Suprapubic skin (tissue), 4 donors: ENCODE results near the gene ZC3H12C. TPM values are rescaled to one million over a fixed set of nuclear protein-coding genes. Genes with fewer than 3 reads are reported as not detected.

ENCODE experiments used
- DNase-seq, 2 donors: peaks; one replicate each; pipeline ENCODE4 v3.0.0-alpha.2; 2019; ENCODE audit warnings: low spot score in 2 of 2
- H3K27ac ChIP-seq: fragments of 200-600 bp; sonication (generic); one replicate; pipeline ENCODE4 v1.5.1; 2019
- H3K27me3 ChIP-seq: fragments of 200-600 bp; sonication (generic); one replicate; pipeline ENCODE4 v1.5.1; 2019
- H3K36me3 ChIP-seq: fragments of 200-600 bp; sonication (generic); one replicate; pipeline ENCODE4 v1.5.1; 2019
- H3K4me1 ChIP-seq: fragments of 200-600 bp; sonication (generic); one replicate; pipeline ENCODE4 v1.5.1; 2019
- H3K4me3 ChIP-seq: fragments of 200-600 bp; sonication (generic); one replicate; pipeline ENCODE4 v1.5.1; 2019; ENCODE audit warnings: mild to moderate bottlenecking
- H3K9me3 ChIP-seq: fragments of 200-600 bp; sonication (generic); one replicate; pipeline ENCODE4 v1.5.1; 2019
- EP300 ChIP-seq: sonication (generic); formaldehyde crosslinking; IDR thresholded peaks from one replicate; pipeline ENCODE4 v1.6.1; 2017; ENCODE audit warnings: antibody characterized with exemption
- POLR2A ChIP-seq, 2 donors: fragments of 450-650 bp; IDR thresholded peaks; one replicate each; pipeline ENCODE4 v1.6.1; 2017; ENCODE audit warnings: antibody characterized with exemption in 2 of 2, mild to moderate bottlenecking in 2 of 2, moderate library complexity in 2 of 2
- POLR2AphosphoS5 ChIP-seq, 3 donors: sonication (generic); formaldehyde crosslinking; IDR thresholded peaks; one replicate each; pipeline ENCODE4 v1.6.1; 2017; ENCODE audit warnings: antibody characterized with exemption in 3 of 3
- WGBS: methylation state at CpG from one replicate; pipeline ENCODE4 v1.1.5; 2018; 5-methylcytosine and 5-hydroxymethylcytosine counted together
- total RNA-seq, 4 donors: library from RNA; depleted of rRNA; stranded (reverse); fragments of >200 nt; gene quantifications; one replicate each; pipeline ENCODE4 v1.1.0, GENCODE V29; 2016
- TF ChIP-seq, protein P1 (sequence below), 2 donors: fragments of 200-600 bp in 1 of 2; fragments of 450-650 bp in 1 of 2; sonication (generic) in 1 of 2; IDR thresholded peaks; one replicate each; pipeline ENCODE4 v1.5.1; 2016 to 2019; ENCODE audit warnings: antibody characterized with exemption in 2 of 2, mild to moderate bottlenecking in 1 of 2, moderate library complexity in 1 of 2

ZC3H12C gene
- total RNA-seq, 4 donors from 2014 or later, result 15.0 to 22.7 (median 20.8) TPM

DNA sequence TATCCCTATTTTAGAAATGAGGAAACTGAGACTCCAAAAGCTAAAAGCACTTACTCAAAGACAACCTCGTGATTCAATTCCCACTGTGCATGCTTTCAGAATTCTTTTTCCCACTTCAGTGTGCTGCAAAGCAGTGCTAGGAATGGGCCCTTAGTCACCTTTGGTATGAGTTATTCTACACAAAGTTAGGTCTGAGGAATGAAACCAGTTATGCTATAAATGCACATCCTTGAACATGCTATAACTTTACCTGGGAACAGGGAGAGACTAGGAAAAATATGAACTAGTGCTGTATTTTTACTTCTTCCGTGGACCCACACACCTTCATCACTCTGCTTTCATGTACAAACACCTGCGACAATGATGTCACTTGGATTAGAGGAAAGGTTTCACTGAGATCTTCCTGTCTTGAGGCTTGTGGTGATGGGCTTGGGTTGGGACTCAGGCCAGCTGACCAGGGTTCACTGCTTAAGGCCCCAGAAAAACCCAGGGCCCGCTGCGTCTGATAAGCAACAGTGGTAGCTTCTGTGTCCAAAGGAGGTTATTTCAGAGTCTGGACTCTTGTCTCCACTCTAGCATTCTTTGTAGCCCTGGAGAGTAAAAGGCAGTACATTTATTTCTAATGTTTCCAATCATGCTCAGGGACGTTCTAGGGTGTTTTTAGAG is 81.6 kb downstream of the ZC3H12C start:
- Histone ChIP-seq H3K36me3 (no peaks in the 10 kb centered on the region), H3K4me1 (peaks cover 8% of the 10 kb centered on the region), H3K27ac (no peak overlapping the region), H3K9me3 (no peaks in the 10 kb centered on the region), H3K27me3 (no peaks in the 10 kb centered on the region), H3K4me3 (peak overlapping the region; percentile 23)
- no peak for DNase-seq
- no peak for TF ChIP-seq EP300
- no peak for TF ChIP-seq POLR2A (IDR thresholded peaks at IDR 0.05)
- no peak for TF ChIP-seq POLR2AphosphoS5 (IDR thresholded peaks at IDR 0.05)
- TF ChIP-seq, protein P1, sequence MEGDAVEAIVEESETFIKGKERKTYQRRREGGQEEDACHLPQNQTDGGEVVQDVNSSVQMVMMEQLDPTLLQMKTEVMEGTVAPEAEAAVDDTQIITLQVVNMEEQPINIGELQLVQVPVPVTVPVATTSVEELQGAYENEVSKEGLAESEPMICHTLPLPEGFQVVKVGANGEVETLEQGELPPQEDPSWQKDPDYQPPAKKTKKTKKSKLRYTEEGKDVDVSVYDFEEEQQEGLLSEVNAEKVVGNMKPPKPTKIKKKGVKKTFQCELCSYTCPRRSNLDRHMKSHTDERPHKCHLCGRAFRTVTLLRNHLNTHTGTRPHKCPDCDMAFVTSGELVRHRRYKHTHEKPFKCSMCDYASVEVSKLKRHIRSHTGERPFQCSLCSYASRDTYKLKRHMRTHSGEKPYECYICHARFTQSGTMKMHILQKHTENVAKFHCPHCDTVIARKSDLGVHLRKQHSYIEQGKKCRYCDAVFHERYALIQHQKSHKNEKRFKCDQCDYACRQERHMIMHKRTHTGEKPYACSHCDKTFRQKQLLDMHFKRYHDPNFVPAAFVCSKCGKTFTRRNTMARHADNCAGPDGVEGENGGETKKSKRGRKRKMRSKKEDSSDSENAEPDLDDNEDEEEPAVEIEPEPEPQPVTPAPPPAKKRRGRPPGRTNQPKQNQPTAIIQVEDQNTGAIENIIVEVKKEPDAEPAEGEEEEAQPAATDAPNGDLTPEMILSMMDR (IDR thresholded peaks at IDR 0.05), result no peak
- WGBS, result 84% methylated on average over 6 of the region's 6 CpGs

DNA sequence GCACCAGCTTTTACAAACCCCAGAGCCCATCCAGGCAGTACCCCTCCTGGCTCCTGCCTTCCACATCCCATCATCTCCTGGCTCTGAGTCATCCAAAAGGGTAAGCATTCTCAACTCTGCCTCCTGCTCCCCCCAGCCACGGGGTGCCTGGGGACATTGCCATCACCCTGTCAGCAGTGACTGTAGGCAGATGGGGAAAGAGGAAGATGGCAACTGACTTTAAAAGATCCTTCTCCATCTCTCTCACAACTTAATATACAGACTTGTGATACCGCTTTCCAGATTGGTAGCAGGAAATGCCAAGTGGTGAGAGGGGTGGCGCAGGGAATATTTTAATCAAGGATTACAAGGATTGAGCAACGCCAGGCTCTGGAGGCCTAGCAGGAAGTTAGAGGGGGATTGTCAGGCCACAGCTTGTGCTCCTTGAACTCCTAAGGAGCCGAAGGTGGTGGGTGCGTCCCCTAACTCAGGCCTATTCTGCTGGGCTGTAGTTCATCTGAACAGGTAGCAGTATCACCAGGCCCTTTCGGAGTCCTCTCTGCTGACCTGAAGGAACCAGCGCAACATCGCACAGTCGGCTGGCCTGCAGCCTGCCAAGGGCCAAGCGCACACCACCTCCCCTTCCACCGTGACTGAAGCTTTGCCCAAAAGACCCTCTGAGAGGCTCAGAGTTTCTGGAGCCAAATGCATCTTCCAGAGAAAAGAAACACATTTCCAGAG is 83.3 kb downstream of the ZC3H12C start:
- H3K4me1 ChIP-seq, result peaks cover 8% of the 10 kb centered on the region
- no peaks in the 10 kb centered on the region for H3K27me3 ChIP-seq
- no peaks in the 10 kb centered on the region for H3K36me3 ChIP-seq
- no peak overlapping the region for H3K4me3 ChIP-seq
- H3K27ac ChIP-seq, result no peak overlapping the region
- WGBS, result 66% methylated on average over 8 of the region's 12 CpGs
- H3K9me3 ChIP-seq, result no peaks in the 10 kb centered on the region
- no peak for DNase-seq
- TF ChIP-seq POLR2A (IDR thresholded peaks at IDR 0.05) (no peak), POLR2AphosphoS5 (IDR thresholded peaks at IDR 0.05) (no peak), EP300 (no peak)
- TF ChIP-seq, protein P1 (IDR thresholded peaks at IDR 0.05), result no peak

DNA sequence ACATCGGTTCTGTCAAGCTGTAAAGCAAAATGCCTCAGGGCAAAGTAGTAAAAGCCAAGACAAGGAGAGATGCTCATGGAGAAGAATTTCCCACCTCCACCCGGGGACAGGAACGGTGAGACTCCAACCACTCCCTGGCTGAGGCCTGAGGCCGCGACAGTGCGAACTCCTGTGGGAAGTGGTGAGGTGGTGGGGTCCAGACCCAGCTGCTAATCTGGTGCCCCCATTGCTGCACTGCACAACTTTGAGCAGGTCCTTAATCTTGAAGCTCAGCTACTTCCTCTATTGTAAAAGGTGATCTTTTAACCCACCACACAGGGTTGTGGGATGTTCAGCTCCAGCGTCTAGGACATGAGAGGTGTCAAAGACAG is 83.9 kb downstream of the ZC3H12C start:
- no peaks in the 10 kb centered on the region for H3K9me3 ChIP-seq
- DNase-seq, result no peak
- 72% methylated on average over 7 of the region's 7 CpGs for WGBS
- TF ChIP-seq, protein P1 (IDR thresholded peaks at IDR 0.05), result no peak
- TF ChIP-seq POLR2AphosphoS5 (IDR thresholded peaks at IDR 0.05), result no peak
- no peak for TF ChIP-seq POLR2A (IDR thresholded peaks at IDR 0.05)
- no peak for TF ChIP-seq EP300
- H3K4me1 ChIP-seq, result peaks cover 8% of the 10 kb centered on the region
- H3K36me3 ChIP-seq, result no peaks in the 10 kb centered on the region
- H3K27ac ChIP-seq, result no peak overlapping the region
- no peak overlapping the region for H3K4me3 ChIP-seq
- no peaks in the 10 kb centered on the region for H3K27me3 ChIP-seq

DNA sequence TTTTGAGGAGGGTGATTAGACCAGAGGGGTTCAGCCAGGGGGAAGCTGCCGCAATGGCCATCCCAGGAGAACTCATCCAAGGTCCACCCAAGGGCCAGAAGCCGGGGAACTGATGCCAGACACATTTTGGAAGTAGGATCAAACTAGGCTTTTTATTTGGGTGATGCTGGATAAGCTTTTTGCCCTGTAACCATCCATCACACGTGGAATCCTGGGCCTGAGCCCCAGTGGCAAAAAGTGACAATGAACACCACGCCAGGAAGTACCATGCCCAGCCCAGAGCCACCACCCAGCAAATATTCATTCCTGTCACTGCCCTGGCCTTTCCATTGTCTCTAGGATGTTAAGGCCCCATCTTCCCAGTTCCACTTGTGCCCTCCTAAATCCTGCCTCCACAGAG is 85.9 kb downstream of the ZC3H12C start:
- 89% methylated on average over 4 of the region's 4 CpGs for WGBS
- H3K36me3 ChIP-seq, result no peaks in the 10 kb centered on the region
- H3K4me1 ChIP-seq, result peaks cover 5% of the 10 kb centered on the region
- no peaks in the 10 kb centered on the region for H3K27me3 ChIP-seq
- no peak overlapping the region for H3K4me3 ChIP-seq
- H3K27ac ChIP-seq, result no peak overlapping the region
- no peaks in the 10 kb centered on the region for H3K9me3 ChIP-seq
- TF ChIP-seq POLR2A (IDR thresholded peaks at IDR 0.05) (no peak), POLR2AphosphoS5 (IDR thresholded peaks at IDR 0.05) (no peak), EP300 (no peak)
- TF ChIP-seq, protein P1 (IDR thresholded peaks at IDR 0.05), result no peak
- DNase-seq, result no peak

DNA sequence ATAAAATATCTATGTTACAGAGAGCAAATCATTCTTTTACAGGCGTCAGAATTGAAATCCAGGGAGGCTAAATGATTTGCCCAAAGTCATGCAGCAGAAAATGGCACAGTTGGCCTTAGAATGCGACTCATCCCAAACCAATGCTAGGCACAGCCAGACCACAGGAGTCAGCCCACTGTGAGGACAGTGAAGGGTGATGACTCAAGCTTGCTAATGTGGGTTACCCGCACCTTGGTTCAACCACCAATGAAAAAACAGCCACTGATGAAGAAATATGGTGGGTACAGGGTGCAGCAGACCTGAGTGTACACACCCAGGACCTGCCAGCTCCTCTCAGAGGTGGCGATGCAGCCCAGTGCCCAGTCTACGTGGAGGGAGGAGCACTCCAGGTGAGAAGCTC is 89.7 kb downstream of the ZC3H12C start:
- WGBS, result 88% methylated on average over 5 of the region's 5 CpGs
- Histone ChIP-seq H3K4me1 (no peaks in the 10 kb centered on the region), H3K27me3 (no peaks in the 10 kb centered on the region), H3K27ac (no peak overlapping the region), H3K4me3 (no peak overlapping the region), H3K36me3 (no peaks in the 10 kb centered on the region), H3K9me3 (no peaks in the 10 kb centered on the region)
- TF ChIP-seq, protein P1 (IDR thresholded peaks at IDR 0.05), result no peak
- TF ChIP-seq POLR2A (IDR thresholded peaks at IDR 0.05) (no peak), POLR2AphosphoS5 (IDR thresholded peaks at IDR 0.05) (no peak), EP300 (no peak)
- no peak for DNase-seq
